ENCODE data around the gene RMDN2.

Gene RMDN2

GRCh38 chr2:37969731-37970130 is 44.6 kb downstream of the RMDN2 start:
- no peaks in the 10 kb centered on the region for H4K20me1 ChIP-seq (ENCODE audit: low read depth, low read length)
- H3K79me2 ChIP-seq (ENCODE audit: insufficient read depth, low read length): no peaks in the 10 kb centered on the region
- no peaks in the 10 kb centered on the region for H3K9me3 ChIP-seq (ENCODE audit: insufficient read depth, low read length)
- no peak overlapping the region for H3K27ac ChIP-seq (ENCODE audit: low read depth, low read length)
- H3K4me3 ChIP-seq (ENCODE audit: insufficient read depth, low read length, poor library complexity, severe bottlenecking): no peak overlapping the region
- H3K9ac ChIP-seq (ENCODE audit: low read length): no peak overlapping the region
- TF ChIP-seq CTCF (IDR thresholded peaks at IDR 0.05; ENCODE audit: insufficient read depth, low read length, poor library complexity, severe bottlenecking): no peak
- no peak for TF ChIP-seq EZH2phosphoT487 (conservative IDR thresholded peaks at IDR 0.05; ENCODE audit: low read length)
- no peak overlapping the region for H2AFZ ChIP-seq (ENCODE audit: low read depth, low read length, severe bottlenecking)
- H3F3A ChIP-seq (ENCODE audit: insufficient read depth): no peaks in the 10 kb centered on the region
- no peaks in the 10 kb centered on the region for H3K9me2 ChIP-seq (replicated peaks; ENCODE audit: insufficient read depth, low read length)
- no peak overlapping the region for H3K4me2 ChIP-seq (ENCODE audit: low read depth, low read length, poor library complexity, severe bottlenecking)
- no peaks in the 10 kb centered on the region for H3K27me3 ChIP-seq (ENCODE audit: low read length)
- no peaks in the 10 kb centered on the region; the same call in 1 of the 2 replicates for H3K36me3 ChIP-seq (ENCODE audit: low read length)

- Histone ChIP-seq H3K27ac (ENCODE audit: low read depth, low read length) (no peak overlapping the region), H3K9me2 (replicated peaks; ENCODE audit: insufficient read depth, low read length) (no peaks in the 10 kb centered on the region), H3K9ac (ENCODE audit: low read length) (no peak overlapping the region), H3K27me3 (ENCODE audit: low read length) (no peaks in the 10 kb centered on the region), H3K9me3 (ENCODE audit: insufficient read depth, low read length) (no peaks in the 10 kb centered on the region), H3K79me2 (ENCODE audit: insufficient read depth, low read length) (no peaks in the 10 kb centered on the region), H2AFZ (ENCODE audit: low read depth, low read length, severe bottlenecking) (no peak overlapping the region), H3K4me3 (ENCODE audit: insufficient read depth, low read length, poor library complexity, severe bottlenecking) (no peak overlapping the region), H3K4me2 (ENCODE audit: low read depth, low read length, poor library complexity, severe bottlenecking) (no peak overlapping the region), H3K36me3 (ENCODE audit: low read length) (no peaks in the 10 kb centered on the region), H4K20me1 (ENCODE audit: low read depth, low read length) (no peaks in the 10 kb centered on the region), H3F3A (ENCODE audit: insufficient read depth) (no peaks in the 10 kb centered on the region)
- TF ChIP-seq CTCF (IDR thresholded peaks at IDR 0.05; ENCODE audit: insufficient read depth, low read length, poor library complexity, severe bottlenecking) (no peak), EZH2phosphoT487 (conservative IDR thresholded peaks at IDR 0.05; ENCODE audit: low read length) (no peak)
These were observed 46.9 kb downstream of the RMDN2 start for GRCh38 chr2:37971971-37972370.

- TF ChIP-seq CTCF (IDR thresholded peaks at IDR 0.05; ENCODE audit: insufficient read depth, low read length, poor library complexity, severe bottlenecking) (no peak), EZH2phosphoT487 (conservative IDR thresholded peaks at IDR 0.05; ENCODE audit: low read length) (no peak)
- no peaks in the 10 kb centered on the region for H3K9me3 ChIP-seq (ENCODE audit: insufficient read depth, low read length)
These were observed 48.7 kb downstream of the RMDN2 start for GRCh38 chr2:37973615-37974353.

More at GRCh38 chr2:37973615-37974353, 48.7 kb downstream of the RMDN2 start:
- Histone ChIP-seq H3K27me3 (ENCODE audit: low read length) (no peaks in the 10 kb centered on the region), H3K9me2 (replicated peaks; ENCODE audit: insufficient read depth, low read length) (no peaks in the 10 kb centered on the region), H3K27ac (ENCODE audit: low read depth, low read length) (no peak overlapping the region), H4K20me1 (ENCODE audit: low read depth, low read length) (no peaks in the 10 kb centered on the region), H3K4me3 (ENCODE audit: insufficient read depth, low read length, poor library complexity, severe bottlenecking) (no peak overlapping the region), H3K79me2 (ENCODE audit: insufficient read depth, low read length) (no peaks in the 10 kb centered on the region), H2AFZ (ENCODE audit: low read depth, low read length, severe bottlenecking) (no peak overlapping the region), H3K9ac (ENCODE audit: low read length) (no peak overlapping the region), H3K4me2 (ENCODE audit: low read depth, low read length, poor library complexity, severe bottlenecking) (no peak overlapping the region), H3F3A (ENCODE audit: insufficient read depth) (no peaks in the 10 kb centered on the region), H3K36me3 (ENCODE audit: low read length) (no peaks in the 10 kb centered on the region)
